HL-60 (cell line): ENCODE measurements around the gene PRMT5.
"Not testable (repeated sequence)": the region's sequence is repeated elsewhere in the genome, so short reads cannot be mapped to it uniquely, and the experiment has no call there.

Experiments
- DNase-seq, 2 experiments: peaks; one replicate each; pipeline ENCODE4 v3.0.0-alpha.2; 2010 to 2020; ENCODE audit warnings: low read depth in 1 of 2, low spot score in 1 of 2
- H3K27ac ChIP-seq: fragments of 250-450 bp; sonication (Bioruptor Pico); replicated peaks from 2 replicates; pipeline ENCODE4 v1.5.1; 2020; ENCODE audit warnings: mild to moderate bottlenecking, moderate library complexity
- H3K27me3 ChIP-seq: fragments of 250-450 bp; sonication (Bioruptor Pico); 2 replicates; pipeline ENCODE4 v1.5.1; 2021; ENCODE audit warnings: mild to moderate bottlenecking, moderate library complexity; ENCODE audit not compliant: insufficient read depth, poor library complexity, severe bottlenecking
- H3K4me3 ChIP-seq: replicated peaks from 2 replicates; pipeline ENCODE4 v1.5.1; 2011; ENCODE audit warnings: mild to moderate bottlenecking, control low read depth, low read length; ENCODE audit not compliant: insufficient read depth
- CTCF ChIP-seq: IDR thresholded peaks from one replicate; pipeline ENCODE4 v1.5.1; 2011; ENCODE audit warnings: low read length, control low read depth, inconsistent platforms; ENCODE audit not compliant: insufficient read depth
- GABPA ChIP-seq: IDR thresholded peaks from 2 replicates; pipeline ENCODE4 v1.6.1; 2012; ENCODE audit warnings: low read depth
- POLR2AphosphoS5 ChIP-seq: IDR thresholded peaks from 2 replicates; pipeline ENCODE4 v1.6.1; 2012; ENCODE audit warnings: low read depth
- REST ChIP-seq: IDR thresholded peaks from 2 replicates; pipeline ENCODE4 v1.6.1; 2012; ENCODE audit warnings: low read depth; ENCODE audit not compliant: insufficient replicate concordance
- SPI1 ChIP-seq: IDR thresholded peaks from 2 replicates; pipeline ENCODE4 v1.6.1; 2012; ENCODE audit warnings: low read depth, mild to moderate bottlenecking, borderline replicate concordance

PRMT5 gene

GRCh38 chr14:22966783-22967269, 37.6 kb upstream of the PRMT5 start:
- TF ChIP-seq POLR2AphosphoS5 (no peak), SPI1 (no peak), REST (no peak), CTCF (no peak), GABPA (no peak)
- H3K4me3 ChIP-seq, result no peak overlapping the region
- no peak overlapping the region for H3K27ac ChIP-seq
- no peaks in the 10 kb centered on the region for H3K27me3 ChIP-seq
- no peak for DNase-seq

- H3K27me3 ChIP-seq, H3K4me3 ChIP-seq, H3K27ac ChIP-seq: not testable (repeated sequence)
- DNase-seq, result peak in 1 of 2 experiments; percentile 34
These were observed 37.0 kb upstream of the PRMT5 start for GRCh38 chr14:22965916-22966782.

GRCh38 chr14:22962061-22962676, 33.0 kb upstream of the PRMT5 start:
- H3K27ac ChIP-seq, result no peak overlapping the region
- no peak for DNase-seq
- no peak overlapping the region for H3K4me3 ChIP-seq
- TF ChIP-seq SPI1, result no peak
- TF ChIP-seq POLR2AphosphoS5, result no peak
- TF ChIP-seq REST, result no peak
- TF ChIP-seq GABPA, result no peak
- TF ChIP-seq CTCF, result no peak
- H3K27me3 ChIP-seq, result no peaks in the 10 kb centered on the region

- no peak for TF ChIP-seq GABPA
- Histone ChIP-seq H3K27ac (peak overlapping the region; percentile 99), H3K27me3 (no peaks in the 10 kb centered on the region), H3K4me3 (peak overlapping the region; percentile 47)
- no peak for DNase-seq
These were observed 26.8 kb upstream of the PRMT5 start for GRCh38 chr14:22955702-22956569.
